NCI-H510A treated with DMSO at 0.1 percent for 48 hours (cell line): ENCODE measurements around the gene TBCK.

ENCODE experiments used
- DNase-seq: peaks from one replicate; lab custom pipeline; 2025; lab: John Stamatoyannopoulos, UW

TBCK gene

GRCh38 chr4:106286611-106287010, 29.4 kb downstream of the TBCK start:
- no peak for DNase-seq

- DNase-seq: no peak
Measured at GRCh38 chr4:106284227-106284626, 31.8 kb downstream of the TBCK start.

DNA sequence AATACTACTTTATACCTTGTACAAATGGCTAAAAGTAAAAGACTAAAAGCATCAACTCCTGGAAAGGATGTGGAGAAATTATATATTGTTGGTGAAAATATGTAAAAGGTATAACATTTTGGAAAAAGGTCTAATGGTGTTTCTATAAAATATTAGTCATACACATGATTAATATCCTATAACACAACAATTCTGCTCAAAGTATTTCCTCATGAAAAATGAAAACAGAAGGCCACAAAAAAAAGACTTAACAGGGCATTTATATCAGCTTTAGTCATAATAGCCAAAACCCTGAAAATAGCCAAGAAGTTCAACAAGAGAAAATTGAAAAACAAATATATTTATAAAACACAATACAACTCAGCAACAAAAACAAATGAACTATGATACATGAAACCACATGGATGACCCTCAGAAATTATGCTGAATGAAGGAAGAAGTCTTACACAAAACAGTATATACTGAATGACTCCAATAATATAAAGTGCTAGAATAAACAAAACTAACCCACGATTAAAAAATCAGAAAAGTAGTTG, 38.8 kb downstream of the TBCK start:
- DNase-seq: no peak

DNA sequence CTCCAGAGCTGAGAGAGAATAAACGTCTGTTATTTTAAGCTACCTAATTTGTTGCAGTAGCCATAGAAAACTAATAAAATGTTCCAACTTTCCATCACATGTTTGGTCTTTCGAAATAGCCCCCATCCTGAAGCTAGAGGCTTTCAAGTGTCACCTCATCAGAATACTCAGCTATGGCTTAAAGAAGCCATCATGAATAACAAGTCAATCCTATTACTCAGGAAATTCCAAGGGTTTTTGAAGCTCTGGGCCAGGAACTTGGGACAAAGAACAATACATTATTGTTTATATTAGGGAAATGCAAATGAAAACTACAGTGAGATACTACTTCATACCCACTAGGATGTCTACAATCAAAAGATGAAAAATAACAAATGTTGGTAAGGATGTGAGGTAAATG, 42.2 kb downstream of the TBCK start:
- no peak for DNase-seq

DNA sequence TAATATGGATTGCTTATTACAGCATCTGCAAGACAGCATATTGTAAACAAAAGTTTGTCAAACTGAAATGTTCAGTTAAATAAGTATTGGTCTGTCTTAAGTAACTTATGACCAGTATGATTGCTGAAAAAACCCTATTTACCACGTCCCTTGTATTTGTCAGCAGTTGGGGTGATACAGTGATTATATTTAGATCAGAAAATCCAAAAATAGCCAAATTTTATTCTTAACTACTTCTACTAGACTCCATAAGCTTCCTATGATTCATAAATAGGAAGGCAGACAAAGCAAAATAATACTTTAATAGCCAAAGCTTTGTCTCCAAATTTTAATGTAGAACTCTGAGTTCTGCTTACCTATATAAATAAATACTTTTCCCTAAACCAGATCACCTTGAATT, 45.3 kb downstream of the TBCK start:
- no peak for DNase-seq

DNA sequence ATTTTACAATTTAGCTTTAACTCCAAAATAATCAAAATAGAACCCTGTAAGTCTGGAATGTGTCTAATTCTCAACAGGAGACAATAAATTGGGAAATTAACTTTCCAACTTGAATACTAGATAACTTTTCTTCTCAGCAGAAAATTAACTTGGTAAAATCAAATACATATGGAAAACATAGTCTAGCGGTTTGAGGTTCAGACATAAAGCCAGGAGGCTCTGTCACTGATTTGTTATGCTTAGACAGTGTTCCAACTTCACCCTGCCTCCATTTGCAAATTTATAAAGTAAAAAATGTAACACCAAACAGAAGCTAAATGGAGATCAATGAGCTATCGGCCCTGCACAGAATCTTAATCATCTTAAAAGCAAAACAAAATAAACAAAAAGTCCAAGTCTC, 46.3 kb downstream of the TBCK start:
- DNase-seq: no peak

DNA sequence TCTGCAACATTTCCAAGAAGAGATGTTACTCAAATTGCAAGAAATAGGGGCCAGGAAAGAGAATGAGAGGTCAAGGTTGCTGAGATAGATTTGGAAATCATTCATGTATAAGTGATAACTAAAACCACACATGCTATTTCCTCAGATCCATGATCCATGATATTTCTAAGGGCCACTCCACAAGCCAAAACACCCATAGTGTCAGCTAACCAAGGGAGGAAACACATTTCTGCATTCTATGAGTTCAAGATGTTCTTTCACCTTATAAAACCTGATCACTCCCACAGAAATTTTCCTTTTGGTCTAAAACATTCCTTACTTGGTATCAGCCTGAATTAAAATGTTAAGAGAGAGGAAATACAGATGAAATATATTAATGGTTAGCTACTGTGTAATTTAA, 47.2 kb downstream of the TBCK start:
- no peak for DNase-seq

DNA sequence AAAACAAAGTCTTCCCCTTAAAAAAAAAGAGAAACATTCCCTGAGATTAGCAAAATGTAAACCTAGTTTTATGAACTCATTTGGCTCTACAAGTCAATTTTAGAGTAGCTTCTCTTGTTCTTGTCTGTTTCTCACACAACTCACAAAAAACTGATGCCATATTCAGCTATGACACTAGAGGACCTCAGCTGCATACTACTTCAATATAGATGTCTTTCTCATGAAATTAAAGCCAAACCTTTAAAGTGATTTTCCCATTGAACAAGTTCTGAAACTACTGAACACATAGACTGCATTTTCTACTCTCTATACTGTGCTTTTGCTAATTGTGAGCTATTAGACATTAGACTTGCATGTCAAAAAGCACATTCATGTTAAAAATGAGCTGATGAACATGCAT, 49.8 kb downstream of the TBCK start:
- peak; percentile 4 for DNase-seq

DNA sequence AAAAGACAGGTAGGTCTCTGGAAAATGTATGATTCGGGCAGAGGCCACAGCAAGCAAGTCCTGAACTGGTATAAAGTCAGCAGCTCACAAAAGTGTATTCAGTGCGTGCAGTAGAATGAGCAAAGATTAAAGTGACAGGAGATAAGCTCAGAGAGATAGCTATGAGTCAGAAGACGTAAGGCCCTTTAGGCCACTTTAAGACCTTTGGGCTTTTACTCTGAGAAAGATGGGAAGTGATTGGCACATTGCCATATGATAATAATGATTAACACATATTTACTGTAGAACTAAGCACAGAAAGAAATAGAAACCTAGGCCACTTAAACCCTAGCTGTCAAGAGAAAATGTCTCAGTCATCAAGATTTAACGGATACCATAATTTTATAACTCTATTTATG, 51.7 kb downstream of the TBCK start:
- no peak for DNase-seq

DNA sequence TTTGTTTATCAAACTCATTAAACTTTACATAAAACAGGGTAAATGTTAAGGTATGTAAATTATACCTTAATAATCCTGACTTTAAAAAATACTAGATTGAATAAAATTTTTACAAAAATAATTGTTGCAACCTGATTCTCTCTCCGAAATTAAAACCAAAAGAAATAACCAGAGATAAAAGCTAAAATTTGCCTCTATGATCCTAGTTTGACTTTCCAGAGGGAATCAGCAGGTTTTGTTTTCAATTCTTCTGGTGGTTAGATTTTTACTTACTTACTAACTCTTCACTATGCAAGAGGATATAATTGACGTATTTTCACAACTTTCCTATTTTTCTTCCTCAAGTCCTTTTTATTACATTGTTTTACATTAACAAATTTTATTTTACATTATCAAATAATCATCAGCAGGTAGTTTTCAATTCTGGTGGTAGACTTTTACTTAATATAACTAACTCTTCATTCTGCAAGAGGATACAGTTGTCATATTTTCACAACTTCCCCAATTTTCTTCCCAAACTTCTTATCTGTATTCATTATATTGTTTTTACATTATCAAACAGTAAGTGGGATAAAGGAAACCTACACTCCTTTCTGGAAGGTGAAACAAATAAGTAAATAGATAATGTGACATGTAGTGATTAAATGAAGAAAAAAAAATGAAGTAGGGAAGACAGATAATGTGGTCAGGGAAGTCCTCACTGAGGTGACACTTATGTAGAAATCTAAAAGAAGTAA, 52.2 kb downstream of the TBCK start:
- no peak for DNase-seq

DNA sequence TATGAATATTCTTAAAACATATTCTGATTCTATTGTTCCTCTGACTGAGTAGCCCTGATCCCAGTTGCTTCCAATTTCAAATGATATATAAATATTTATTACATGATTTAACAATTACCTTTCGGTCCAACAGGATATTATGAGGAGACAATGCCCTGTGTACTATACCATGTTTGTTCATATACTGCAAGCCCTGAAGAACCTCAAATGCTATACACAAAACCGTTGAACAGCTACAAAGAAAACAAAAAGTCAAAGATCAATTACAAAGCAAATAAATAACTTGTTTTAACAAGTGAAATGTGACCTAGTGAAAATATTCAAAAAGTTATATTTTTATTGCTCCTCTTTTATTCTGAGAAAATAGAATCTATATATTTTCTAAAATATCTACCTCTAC, 54.0 kb downstream of the TBCK start:
- DNase-seq: no peak

GRCh38 chr4:106258145-106259045, 57.6 kb downstream of the TBCK start:
- no peak for DNase-seq

DNA sequence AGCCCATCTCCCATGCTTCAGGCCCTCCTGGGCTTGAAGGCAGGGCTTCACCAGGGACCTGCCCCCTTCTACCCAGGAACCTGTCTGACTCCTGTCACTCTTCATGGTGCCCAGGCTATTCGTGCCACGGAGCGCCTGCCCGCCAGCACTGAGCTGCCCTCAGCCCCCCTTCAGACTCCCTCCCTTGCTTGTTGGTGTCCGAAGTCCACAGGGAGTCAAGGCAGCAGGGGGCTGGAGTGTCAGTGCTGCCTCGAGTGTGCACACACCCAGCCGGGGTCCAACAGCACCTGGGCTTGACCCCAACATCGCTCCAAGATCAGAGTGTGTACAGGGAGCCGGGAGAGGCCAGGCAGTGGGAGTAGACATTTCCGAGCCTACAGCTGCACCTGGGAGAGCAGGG, 59.8 kb downstream of the TBCK start:
- no peak for DNase-seq

GRCh38 chr4:106255195-106255594, 60.8 kb downstream of the TBCK start:
- DNase-seq: no peak

GRCh38 chr4:106253364-106254129, 62.5 kb downstream of the TBCK start:
- DNase-seq: no peak

DNA sequence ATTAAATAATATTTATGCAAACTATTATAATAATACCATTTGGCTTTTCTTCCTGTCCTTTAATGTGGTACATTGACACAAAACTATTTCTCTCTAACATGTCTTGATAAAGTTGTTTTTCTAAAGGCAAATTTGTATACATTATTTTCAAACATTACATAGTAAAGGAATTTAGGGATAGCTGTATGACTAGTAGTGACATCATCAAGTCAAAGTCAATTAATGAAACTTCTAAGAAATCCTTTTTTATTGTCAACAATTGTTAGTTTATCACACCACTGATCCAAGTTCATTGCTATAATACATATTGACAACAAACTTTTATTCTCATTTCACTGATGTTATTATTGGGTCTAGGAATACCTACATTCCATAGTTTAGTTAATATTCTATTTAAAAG, 68.4 kb downstream of the TBCK start:
- DNase-seq: no peak

DNA sequence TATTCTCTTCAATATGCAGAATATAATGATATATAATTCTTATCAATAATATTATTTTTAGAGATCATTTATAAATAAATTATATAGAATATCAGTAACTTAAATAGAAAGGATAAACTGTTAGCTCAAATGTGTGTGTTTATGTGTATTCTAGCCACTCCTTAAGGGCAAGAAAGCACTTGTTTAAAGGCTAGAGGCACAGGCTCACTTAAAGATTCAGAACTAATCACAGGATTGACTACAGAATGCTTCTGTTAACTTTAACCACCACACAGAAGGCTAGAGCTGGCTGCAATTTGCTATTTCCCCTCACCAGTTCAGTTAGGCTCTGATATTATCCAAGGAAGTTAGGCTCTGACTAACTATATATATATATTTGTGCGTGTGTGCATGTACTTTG, 69.6 kb downstream of the TBCK start:
- DNase-seq: no peak

- DNase-seq: no peak
Measured at GRCh38 chr4:106245176-106245575, 70.8 kb downstream of the TBCK start.

DNA sequence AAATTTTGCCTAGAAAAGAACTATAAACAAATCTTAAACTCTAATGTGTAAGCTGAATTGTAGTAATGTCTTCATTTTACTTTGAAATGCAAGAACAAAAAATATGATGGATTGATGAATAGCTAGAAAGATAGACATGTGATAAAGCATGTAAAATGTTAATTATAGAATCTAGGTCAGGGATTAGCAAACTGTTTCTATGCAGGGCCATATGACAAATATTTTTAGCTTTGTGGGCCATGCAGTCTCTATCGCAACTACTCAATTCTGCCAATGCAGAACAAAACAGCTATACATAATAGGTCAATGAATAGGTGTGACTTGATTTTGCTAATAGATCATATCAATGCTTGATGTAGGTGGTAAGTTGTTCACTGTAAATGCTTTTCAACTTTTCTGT, 75.3 kb downstream of the TBCK start:
- no peak for DNase-seq

GRCh38 chr4:106238820-106239420, 77.1 kb downstream of the TBCK start:
- peak; percentile 1 for DNase-seq

GRCh38 chr4:106231931-106232330, 84.1 kb downstream of the TBCK start:
- no peak for DNase-seq

GRCh38 chr4:106222548-106222947, 93.5 kb downstream of the TBCK start:
- no peak for DNase-seq
